WTC11 (cell line): ENCODE results near the gene FAM53B. TPM values are rescaled to one million over a fixed set of nuclear protein-coding genes. Genes with fewer than 3 reads are reported as not detected.

Source experiments
- ATAC-seq: fragments of 200-7000 bp; cut with Tn5 transposase; 2 replicates; pipeline ENCODE4 v1.10.0; 2021; ENCODE audit warnings: mild to moderate bottlenecking, moderate library complexity
- CTCF ChIA-PET: fragments of 300-600 bp; sonication (Branson Sonifier 250); formaldehyde crosslinking; loops from one replicate; lab custom pipeline; 2021; ENCODE audit warnings: antibody characterized with exemption; lab: Charles Lee
- POLR2A ChIA-PET: fragments of 350-600 bp; sonication (Branson Sonifier 250); formaldehyde crosslinking; loops from one replicate; lab custom pipeline; 2021; ENCODE audit warnings: antibody characterized with exemption; lab: Charles Lee
- DNase-seq: peaks from one replicate; pipeline ENCODE4 v3.0.0; 2021; ENCODE audit warnings: low spot score
- H3K27ac Mint-ChIP-seq: 2 replicates; pipeline ENCODE4 v1.8.0; 2021; ENCODE audit warnings: mixed read lengths
- H3K27me3 Mint-ChIP-seq: 2 replicates; pipeline ENCODE4 v1.8.0; 2021; ENCODE audit warnings: low read depth, mild to moderate bottlenecking, moderate library complexity, mixed read lengths
- H3K36me3 Mint-ChIP-seq: 2 replicates; pipeline ENCODE4 v1.8.0; 2021; ENCODE audit warnings: mixed read lengths
- H3K4me1 Mint-ChIP-seq: 2 replicates; pipeline ENCODE4 v1.8.0; 2022; ENCODE audit warnings: mixed read lengths
- H3K4me3 Mint-ChIP-seq: 2 replicates; pipeline ENCODE4 v1.8.0; 2021; ENCODE audit warnings: mild to moderate bottlenecking, moderate library complexity, mixed read lengths
- H3K9me3 Mint-ChIP-seq: 2 replicates; pipeline ENCODE4 v1.8.0; 2021; ENCODE audit warnings: mixed read lengths
- ATF6 ChIP-seq: sonication (generic); formaldehyde crosslinking; IDR thresholded peaks from 2 replicates; pipeline ENCODE4 v1.8.1; 2023; ENCODE audit warnings: mild to moderate bottlenecking, missing genetic modification reagents
- CREB1 ChIP-seq: sonication (generic); formaldehyde crosslinking; IDR thresholded peaks from 2 replicates; pipeline ENCODE4 v1.8.0; 2023; ENCODE audit warnings: mild to moderate bottlenecking, missing genetic modification reagents
- GABPB1 ChIP-seq: sonication (generic); formaldehyde crosslinking; IDR thresholded peaks from 2 replicates; pipeline ENCODE4 v1.8.1; 2023; ENCODE audit warnings: mild to moderate bottlenecking, missing genetic modification reagents
- GTF2I ChIP-seq: fragments of 250-450 bp; sonication (Bioruptor Pico); conservative IDR thresholded peaks from 2 replicates; pipeline ENCODE4 v1.4.0; 2021; ENCODE audit warnings: mild to moderate bottlenecking
- IRF2 ChIP-seq: sonication (generic); formaldehyde crosslinking; IDR thresholded peaks from 2 replicates; pipeline ENCODE4 v1.8.0; 2022; ENCODE audit warnings: low read depth, missing genetic modification reagents, borderline replicate concordance
- KAT7 ChIP-seq: sonication (generic); formaldehyde crosslinking; IDR thresholded peaks from 2 replicates; pipeline ENCODE4 v1.8.1; 2023; ENCODE audit warnings: missing genetic modification reagents, mild to moderate bottlenecking, borderline replicate concordance
- MLX ChIP-seq: sonication (generic); formaldehyde crosslinking; IDR thresholded peaks from 2 replicates; pipeline ENCODE4 v1.8.1; 2023; ENCODE audit warnings: mild to moderate bottlenecking, missing genetic modification reagents, moderate library complexity
- MYBL2 ChIP-seq: sonication (generic); formaldehyde crosslinking; IDR thresholded peaks from 2 replicates; pipeline ENCODE4 v1.8.1; 2023; ENCODE audit warnings: mild to moderate bottlenecking, moderate library complexity, missing genetic modification reagents
- OVOL2 ChIP-seq: fragments of 250-450 bp; sonication (Bioruptor Pico); IDR thresholded peaks from 2 replicates; pipeline ENCODE4 v1.9.0; 2021; ENCODE audit warnings: mild to moderate bottlenecking, borderline replicate concordance
- PRRX2 ChIP-seq: fragments of 250-450 bp; sonication (Bioruptor Pico); IDR thresholded peaks from 2 replicates; pipeline ENCODE4 v1.8.0; 2021; ENCODE audit warnings: mild to moderate bottlenecking
- SOX15 ChIP-seq: fragments of 250-450 bp; sonication (Bioruptor Pico); IDR thresholded peaks from 2 replicates; pipeline ENCODE4 v1.9.0; 2021; ENCODE audit warnings: mild to moderate bottlenecking
- ZNF317 ChIP-seq: sonication (generic); formaldehyde crosslinking; IDR thresholded peaks from 2 replicates; pipeline ENCODE4 v1.8.1; 2023; ENCODE audit warnings: low read depth, mild to moderate bottlenecking, moderate library complexity, missing genetic modification reagents, borderline replicate concordance
- ZNF671 ChIP-seq: fragments of 250-450 bp; sonication (Bioruptor Pico); IDR thresholded peaks from 2 replicates; pipeline ENCODE4 v1.8.0; 2021; ENCODE audit warnings: mild to moderate bottlenecking
- ZSCAN18 ChIP-seq: fragments of 250-450 bp; sonication (Bioruptor Pico); IDR thresholded peaks from 2 replicates; pipeline ENCODE4 v2.1.2; 2022; ENCODE audit warnings: mild to moderate bottlenecking, moderate library complexity
- total RNA-seq: library from RNA; stranded (reverse); gene quantifications from 3 replicates; pipeline ENCODE4 v1.2.3, GENCODE V29; 2021
- TF ChIP-seq, protein P1 (sequence below): sonication (generic); formaldehyde crosslinking; IDR thresholded peaks from 2 replicates; pipeline ENCODE4 v1.8.1; 2022; ENCODE audit warnings: mild to moderate bottlenecking, missing genetic modification reagents, moderate library complexity, borderline replicate concordance
- TF ChIP-seq, protein P2 (sequence below): fragments of 250-450 bp; sonication (Bioruptor Pico); IDR thresholded peaks from 2 replicates; pipeline ENCODE4 v1.9.0; 2021; ENCODE audit warnings: moderate library complexity, mild to moderate bottlenecking, inconsistent platforms, borderline replicate concordance
- TF ChIP-seq, protein P3 (sequence below): sonication (generic); formaldehyde crosslinking; IDR thresholded peaks from 2 replicates; pipeline ENCODE4 v1.8.0; 2022; ENCODE audit warnings: missing genetic modification reagents

Gene FAM53B
- total RNA-seq, 1 experiment from 2014 or later = 21.3 TPM

DNA sequence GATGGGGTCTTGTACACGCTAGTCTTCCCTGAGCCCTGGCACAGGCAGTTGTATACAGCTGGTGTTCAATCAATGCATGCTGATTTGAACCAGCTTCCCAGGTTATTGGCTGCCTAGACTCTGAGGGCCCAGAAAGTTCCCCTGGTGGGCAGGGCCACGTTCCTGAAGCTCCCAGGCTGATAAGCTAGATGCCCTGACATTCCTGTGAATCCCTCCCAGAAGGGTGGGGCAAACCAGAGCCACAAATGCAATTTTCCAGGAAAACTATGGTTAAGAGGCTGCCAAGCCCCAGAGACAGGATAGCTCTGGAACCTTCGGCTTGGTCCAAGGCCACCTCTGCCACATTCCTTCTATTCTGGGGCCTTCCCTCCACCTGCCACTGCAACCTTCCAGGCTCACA lies 78.2 kb downstream of the FAM53B start:
- CTCF ChIA-PET = no interaction called here
- no peaks in the 10 kb centered on the region for H3K36me3 Mint-ChIP-seq

DNA sequence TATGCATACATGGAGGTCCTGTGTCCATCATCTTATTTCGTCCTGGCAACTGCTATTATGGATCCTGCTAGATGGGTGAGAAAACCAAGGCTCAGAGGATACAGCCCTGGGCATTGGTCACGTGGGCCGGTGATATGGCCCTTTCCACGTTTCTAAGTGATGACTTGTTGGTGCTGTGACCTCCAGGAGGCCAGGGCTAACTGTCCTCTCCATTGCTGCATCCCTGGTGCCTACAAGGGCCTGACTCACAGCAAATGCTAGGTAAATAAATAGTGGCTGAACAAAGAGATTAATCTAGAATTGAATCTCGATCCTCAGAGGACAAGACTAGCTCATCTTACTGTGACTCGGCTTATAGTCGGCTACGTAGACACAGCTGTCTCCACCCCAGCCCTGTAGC lies 78.6 kb downstream of the FAM53B start:
- no peaks in the 10 kb centered on the region for H3K36me3 Mint-ChIP-seq
- ChIA-PET POLR2A (no interaction called here), CTCF (no interaction called here)
- no peaks in the 10 kb centered on the region for H3K27me3 Mint-ChIP-seq
- H3K4me3 Mint-ChIP-seq = no peak overlapping the region
- H3K4me1 Mint-ChIP-seq = peaks cover 10% of the 10 kb centered on the region
- H3K27ac Mint-ChIP-seq = 0 out of 2 replicates have a peak overlapping the region, but pooled peaks have one; percentile 5
- TF ChIP-seq GTF2I (CRISPR knock-in tag) (no peak), OVOL2 (CRISPR knock-in tag) (no peak), CREB1 (CRISPR knock-in tag) (no peak), MLX (CRISPR knock-in tag) (no peak), IRF2 (CRISPR knock-in tag) (no peak), KAT7 (CRISPR knock-in tag) (no peak), GABPB1 (CRISPR knock-in tag) (no peak)
- TF ChIP-seq, protein P1, sequence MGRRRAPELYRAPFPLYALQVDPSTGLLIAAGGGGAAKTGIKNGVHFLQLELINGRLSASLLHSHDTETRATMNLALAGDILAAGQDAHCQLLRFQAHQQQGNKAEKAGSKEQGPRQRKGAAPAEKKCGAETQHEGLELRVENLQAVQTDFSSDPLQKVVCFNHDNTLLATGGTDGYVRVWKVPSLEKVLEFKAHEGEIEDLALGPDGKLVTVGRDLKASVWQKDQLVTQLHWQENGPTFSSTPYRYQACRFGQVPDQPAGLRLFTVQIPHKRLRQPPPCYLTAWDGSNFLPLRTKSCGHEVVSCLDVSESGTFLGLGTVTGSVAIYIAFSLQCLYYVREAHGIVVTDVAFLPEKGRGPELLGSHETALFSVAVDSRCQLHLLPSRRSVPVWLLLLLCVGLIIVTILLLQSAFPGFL (CRISPR knock-in tag) = no peak
- TF ChIP-seq, protein P2, sequence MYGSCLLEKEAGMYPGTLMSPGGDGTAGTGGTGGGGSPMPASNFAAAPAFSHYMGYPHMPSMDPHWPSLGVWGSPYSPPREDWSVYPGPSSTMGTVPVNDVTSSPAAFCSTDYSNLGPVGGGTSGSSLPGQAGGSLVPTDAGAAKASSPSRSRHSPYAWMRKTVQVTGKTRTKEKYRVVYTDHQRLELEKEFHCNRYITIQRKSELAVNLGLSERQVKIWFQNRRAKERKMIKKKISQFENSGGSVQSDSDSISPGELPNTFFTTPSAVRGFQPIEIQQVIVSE (CRISPR knock-in tag) = no peak
- H3K9me3 Mint-ChIP-seq = no peaks in the 10 kb centered on the region
- DNase-seq (no peak), ATAC-seq (no peak)

More for the DNA sequence above, 78.2 kb downstream of the FAM53B start:
- DNase-seq (no peak), ATAC-seq (no peak)
- H3K4me3 Mint-ChIP-seq = no peak overlapping the region
- POLR2A ChIA-PET = no interaction called here
- no peaks in the 10 kb centered on the region for H3K9me3 Mint-ChIP-seq
- H3K27me3 Mint-ChIP-seq = no peaks in the 10 kb centered on the region
- peaks cover 10% of the 10 kb centered on the region for H3K4me1 Mint-ChIP-seq
- TF ChIP-seq ZSCAN18 (CRISPR knock-in tag) (no peak), MYBL2 (CRISPR knock-in tag) (no peak), ZNF671 (no peak), PRRX2 (CRISPR knock-in tag) (no peak), SOX15 (CRISPR knock-in tag) (no peak), ZNF317 (CRISPR knock-in tag) (no peak)
- TF ChIP-seq, protein P3, sequence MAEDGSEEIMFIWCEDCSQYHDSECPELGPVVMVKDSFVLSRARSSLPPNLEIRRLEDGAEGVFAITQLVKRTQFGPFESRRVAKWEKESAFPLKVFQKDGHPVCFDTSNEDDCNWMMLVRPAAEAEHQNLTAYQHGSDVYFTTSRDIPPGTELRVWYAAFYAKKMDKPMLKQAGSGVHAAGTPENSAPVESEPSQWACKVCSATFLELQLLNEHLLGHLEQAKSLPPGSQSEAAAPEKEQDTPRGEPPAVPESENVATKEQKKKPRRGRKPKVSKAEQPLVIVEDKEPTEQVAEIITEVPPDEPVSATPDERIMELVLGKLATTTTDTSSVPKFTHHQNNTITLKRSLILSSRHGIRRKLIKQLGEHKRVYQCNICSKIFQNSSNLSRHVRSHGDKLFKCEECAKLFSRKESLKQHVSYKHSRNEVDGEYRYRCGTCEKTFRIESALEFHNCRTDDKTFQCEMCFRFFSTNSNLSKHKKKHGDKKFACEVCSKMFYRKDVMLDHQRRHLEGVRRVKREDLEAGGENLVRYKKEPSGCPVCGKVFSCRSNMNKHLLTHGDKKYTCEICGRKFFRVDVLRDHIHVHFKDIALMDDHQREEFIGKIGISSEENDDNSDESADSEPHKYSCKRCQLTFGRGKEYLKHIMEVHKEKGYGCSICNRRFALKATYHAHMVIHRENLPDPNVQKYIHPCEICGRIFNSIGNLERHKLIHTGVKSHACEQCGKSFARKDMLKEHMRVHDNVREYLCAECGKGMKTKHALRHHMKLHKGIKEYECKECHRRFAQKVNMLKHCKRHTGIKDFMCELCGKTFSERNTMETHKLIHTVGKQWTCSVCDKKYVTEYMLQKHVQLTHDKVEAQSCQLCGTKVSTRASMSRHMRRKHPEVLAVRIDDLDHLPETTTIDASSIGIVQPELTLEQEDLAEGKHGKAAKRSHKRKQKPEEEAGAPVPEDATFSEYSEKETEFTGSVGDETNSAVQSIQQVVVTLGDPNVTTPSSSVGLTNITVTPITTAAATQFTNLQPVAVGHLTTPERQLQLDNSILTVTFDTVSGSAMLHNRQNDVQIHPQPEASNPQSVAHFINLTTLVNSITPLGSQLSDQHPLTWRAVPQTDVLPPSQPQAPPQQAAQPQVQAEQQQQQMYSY (CRISPR knock-in tag) = no peak
- no peak overlapping the region for H3K27ac Mint-ChIP-seq

- Mint-ChIP-seq H3K27me3 (no peaks in the 10 kb centered on the region), H3K27ac (0 out of 2 replicates have a peak overlapping the region, but pooled peaks have one; percentile 16), H3K4me3 (no peak overlapping the region), H3K36me3 (no peaks in the 10 kb centered on the region), H3K4me1 (peaks cover 10% of the 10 kb centered on the region), H3K9me3 (no peaks in the 10 kb centered on the region)
- no peak for TF ChIP-seq ATF6 (CRISPR knock-in tag)
- ChIA-PET POLR2A (no interaction called here), CTCF (no interaction called here)
- no peak for ATAC-seq
- no peak for DNase-seq
Measured at GRCh38 chr10:124665091-124665490, 79.1 kb downstream of the FAM53B start.
